HFFc6 (cell line): ENCODE measurements around the gene SSNA1. TPM values are rescaled to one million over a fixed set of nuclear protein-coding genes. Genes with fewer than 3 reads are reported as not detected.

Source experiments
- DNase-seq: peaks from one replicate; pipeline ENCODE4 v3.0.0-alpha.2; 2018
- H3K27ac Mint-ChIP-seq: 2 replicates; pipeline ENCODE4 v1.8.0; 2020; ENCODE audit warnings: mild to moderate bottlenecking, mixed read lengths
- H3K27me3 Mint-ChIP-seq: 2 replicates; pipeline ENCODE4 v1.8.0; 2021; ENCODE audit warnings: mild to moderate bottlenecking, moderate library complexity, mixed read lengths; ENCODE audit not compliant: insufficient read depth
- H3K36me3 Mint-ChIP-seq: 2 replicates; pipeline ENCODE4 v1.8.0; 2021; ENCODE audit warnings: low read depth, mixed read lengths
- H3K4me1 Mint-ChIP-seq: 2 replicates; pipeline ENCODE4 v1.8.0; 2020; ENCODE audit warnings: low read depth, mixed read lengths
- H3K4me3 Mint-ChIP-seq: 2 replicates; pipeline ENCODE4 v1.8.0; 2020; ENCODE audit warnings: mild to moderate bottlenecking, moderate library complexity, mixed read lengths
- H3K9me3 Mint-ChIP-seq: 2 replicates; pipeline ENCODE4 v1.8.0; 2020; ENCODE audit warnings: mild to moderate bottlenecking, mixed read lengths
- total RNA-seq, 6 experiments: library from RNA; stranded (reverse); fragmentation: NEBNext Ultra II Directional; extraction: Animal tissue kit (Norgen Biotek cat#: 25700); gene quantifications; 2 replicates in 1 of 6; 3 replicates in 5 of 6; pipeline ENCODE4 v1.2.3, GENCODE V29; 2021
- TF ChIP-seq, protein P1 (sequence below): fragments of 200-600 bp; sonication (generic); IDR thresholded peaks from 2 replicates; pipeline ENCODE4 v1.5.0; 2021; ENCODE audit warnings: antibody characterized with exemption, mild to moderate bottlenecking

Gene SSNA1
- total RNA-seq, 6 experiments from 2014 or later = 76.7 to 82.8 (median 82.1) TPM

DNA sequence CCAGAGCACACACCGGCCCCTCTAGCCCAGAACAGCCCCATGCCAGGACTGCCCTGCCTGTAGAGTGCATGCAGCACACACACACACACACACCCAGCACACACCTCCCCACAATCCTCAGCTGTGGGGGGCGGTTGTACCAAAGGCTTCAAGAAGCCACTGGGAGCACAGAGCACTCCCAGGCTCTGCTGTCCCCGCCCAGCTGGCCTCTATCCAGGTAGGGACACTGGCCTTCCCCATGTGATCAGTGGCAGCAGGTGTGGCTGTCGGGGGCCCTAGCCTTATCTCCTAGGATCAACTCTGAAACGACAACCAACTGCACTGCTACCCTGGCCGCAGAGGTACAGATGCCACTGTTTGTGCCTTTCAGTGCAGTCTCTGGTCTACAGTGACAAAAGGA, 2.1 kb upstream of the SSNA1 start:
- TF ChIP-seq, protein P1, sequence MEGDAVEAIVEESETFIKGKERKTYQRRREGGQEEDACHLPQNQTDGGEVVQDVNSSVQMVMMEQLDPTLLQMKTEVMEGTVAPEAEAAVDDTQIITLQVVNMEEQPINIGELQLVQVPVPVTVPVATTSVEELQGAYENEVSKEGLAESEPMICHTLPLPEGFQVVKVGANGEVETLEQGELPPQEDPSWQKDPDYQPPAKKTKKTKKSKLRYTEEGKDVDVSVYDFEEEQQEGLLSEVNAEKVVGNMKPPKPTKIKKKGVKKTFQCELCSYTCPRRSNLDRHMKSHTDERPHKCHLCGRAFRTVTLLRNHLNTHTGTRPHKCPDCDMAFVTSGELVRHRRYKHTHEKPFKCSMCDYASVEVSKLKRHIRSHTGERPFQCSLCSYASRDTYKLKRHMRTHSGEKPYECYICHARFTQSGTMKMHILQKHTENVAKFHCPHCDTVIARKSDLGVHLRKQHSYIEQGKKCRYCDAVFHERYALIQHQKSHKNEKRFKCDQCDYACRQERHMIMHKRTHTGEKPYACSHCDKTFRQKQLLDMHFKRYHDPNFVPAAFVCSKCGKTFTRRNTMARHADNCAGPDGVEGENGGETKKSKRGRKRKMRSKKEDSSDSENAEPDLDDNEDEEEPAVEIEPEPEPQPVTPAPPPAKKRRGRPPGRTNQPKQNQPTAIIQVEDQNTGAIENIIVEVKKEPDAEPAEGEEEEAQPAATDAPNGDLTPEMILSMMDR = no peak
- no peak for DNase-seq
- H3K36me3 Mint-ChIP-seq = peaks cover 4% of the 10 kb centered on the region
- no peaks in the 10 kb centered on the region for H3K9me3 Mint-ChIP-seq
- H3K27ac Mint-ChIP-seq = no peak overlapping the region
- peak overlapping the region; percentile 97 for H3K4me3 Mint-ChIP-seq
- H3K27me3 Mint-ChIP-seq = peaks cover 6% of the 10 kb centered on the region; the same call in 1 of the 2 replicates
- H3K4me1 Mint-ChIP-seq = peaks cover 32% of the 10 kb centered on the region

DNA sequence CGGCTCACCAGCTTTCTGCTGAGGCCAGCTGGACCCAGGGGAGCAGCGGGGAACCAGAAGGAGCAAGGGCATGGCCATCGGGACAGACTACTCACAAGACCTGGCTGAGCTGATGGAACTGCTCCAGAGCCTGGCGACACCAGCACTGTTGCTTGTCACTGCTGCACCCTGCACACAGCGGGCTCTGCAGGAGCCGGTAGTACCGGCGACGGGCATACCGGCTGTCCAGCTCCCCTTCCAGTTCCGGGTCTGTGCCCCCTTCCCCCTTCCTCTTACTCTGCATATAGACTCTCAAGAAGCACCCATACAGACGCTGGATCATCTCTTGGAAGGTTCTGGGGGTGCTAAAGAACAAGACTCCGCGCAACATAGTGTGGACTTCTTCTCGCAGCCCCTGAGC, 1.1 kb upstream of the SSNA1 start:
- peaks cover 32% of the 10 kb centered on the region for H3K4me1 Mint-ChIP-seq
- H3K4me3 Mint-ChIP-seq = peak overlapping the region; percentile 97
- H3K27me3 Mint-ChIP-seq = peaks cover 3% of the 10 kb centered on the region
- H3K9me3 Mint-ChIP-seq = no peaks in the 10 kb centered on the region
- TF ChIP-seq, protein P1 = no peak
- no peak for DNase-seq
- no peaks in the 10 kb centered on the region; the same call in none of the 2 replicates for H3K36me3 Mint-ChIP-seq
- H3K27ac Mint-ChIP-seq = peak overlapping the region; percentile 94

DNA sequence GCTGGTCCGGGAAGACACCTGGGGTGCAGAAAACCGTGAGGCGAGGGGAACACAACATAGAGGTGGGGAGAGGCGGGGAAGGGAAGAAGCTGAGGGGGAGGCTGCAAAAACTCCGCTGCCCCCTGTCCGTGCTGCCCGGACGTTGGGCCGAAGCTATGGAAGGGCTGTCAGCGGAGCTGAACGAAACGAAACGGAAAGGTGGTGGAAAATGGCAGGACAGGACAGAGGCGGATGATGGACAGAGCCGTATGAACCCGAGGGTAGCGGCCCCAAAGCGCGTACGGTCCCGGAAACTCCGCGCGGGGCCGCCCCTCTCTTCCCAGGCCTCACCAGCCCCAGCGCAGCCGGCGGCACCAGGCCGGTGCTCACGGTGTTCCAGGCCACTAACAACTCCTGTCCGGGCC, 388 bp upstream of the SSNA1 start:
- Mint-ChIP-seq H3K4me3 (peak overlapping the region; percentile 97), H3K27ac (peak overlapping the region; percentile 94), H3K9me3 (no peaks in the 10 kb centered on the region), H3K27me3 (peaks cover 3% of the 10 kb centered on the region), H3K36me3 (no peaks in the 10 kb centered on the region; the same call in none of the 2 replicates), H3K4me1 (peaks cover 32% of the 10 kb centered on the region)
- DNase-seq = no peak
- TF ChIP-seq, protein P1 = no peak

DNA sequence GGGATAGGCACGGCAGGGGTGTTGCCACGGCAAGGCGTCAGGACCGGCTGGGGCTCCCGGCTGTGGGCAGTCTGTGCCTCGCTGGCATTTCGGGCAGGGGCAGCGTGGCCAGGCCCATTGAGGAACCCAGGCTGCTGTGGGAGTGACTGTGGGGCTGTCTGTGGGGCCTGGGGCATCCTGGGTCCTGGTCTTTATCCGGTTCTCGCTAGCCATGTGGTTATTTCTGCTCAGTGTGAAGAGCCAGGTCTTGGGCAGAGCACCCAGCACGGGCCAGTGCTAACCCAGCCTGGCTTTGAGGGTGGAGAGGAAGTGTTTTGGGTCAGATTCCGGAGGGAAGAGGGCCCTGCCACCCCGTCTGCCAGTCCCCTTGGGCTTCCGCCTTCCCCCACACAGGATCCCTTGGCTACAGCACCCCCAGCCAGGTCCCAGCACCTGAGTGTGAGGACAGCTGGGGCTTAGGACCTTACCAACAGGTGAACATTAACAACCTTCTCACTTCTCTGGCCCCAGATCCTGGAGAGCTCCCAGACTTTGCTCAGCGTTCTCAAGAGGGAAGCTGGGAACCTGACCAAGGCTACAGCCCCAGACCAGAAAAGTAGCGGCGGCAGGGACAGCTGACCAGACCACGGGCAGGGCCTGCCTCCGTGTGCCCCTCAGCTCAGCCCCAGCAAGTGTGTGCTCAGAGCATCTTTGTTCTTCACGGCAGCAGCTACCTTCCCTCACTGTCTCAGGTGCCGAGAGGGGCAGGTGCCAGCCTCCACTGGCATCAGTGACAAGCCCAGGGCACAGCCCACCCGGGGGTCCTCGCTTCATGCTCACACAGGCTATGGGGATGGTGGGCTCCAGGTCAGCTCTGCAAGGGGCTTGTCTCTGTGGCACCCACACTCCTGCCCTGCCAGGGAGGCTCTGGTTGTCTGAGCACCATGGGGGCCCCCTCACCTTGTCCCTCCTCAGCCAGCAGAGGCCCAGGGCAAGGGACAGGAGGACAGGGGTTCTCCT, 1.1 kb downstream of the SSNA1 start:
- peak overlapping the region; percentile 94 for H3K27ac Mint-ChIP-seq
- no peak for DNase-seq
- H3K4me1 Mint-ChIP-seq = peaks cover 32% of the 10 kb centered on the region
- TF ChIP-seq, protein P1 = no peak; the same call in 1 of the 2 replicates
- peaks cover 1% of the 10 kb centered on the region for H3K27me3 Mint-ChIP-seq
- peak overlapping the region; percentile 97 for H3K4me3 Mint-ChIP-seq
- H3K9me3 Mint-ChIP-seq = no peaks in the 10 kb centered on the region
- H3K36me3 Mint-ChIP-seq = no peaks in the 10 kb centered on the region; the same call in none of the 2 replicates

DNA sequence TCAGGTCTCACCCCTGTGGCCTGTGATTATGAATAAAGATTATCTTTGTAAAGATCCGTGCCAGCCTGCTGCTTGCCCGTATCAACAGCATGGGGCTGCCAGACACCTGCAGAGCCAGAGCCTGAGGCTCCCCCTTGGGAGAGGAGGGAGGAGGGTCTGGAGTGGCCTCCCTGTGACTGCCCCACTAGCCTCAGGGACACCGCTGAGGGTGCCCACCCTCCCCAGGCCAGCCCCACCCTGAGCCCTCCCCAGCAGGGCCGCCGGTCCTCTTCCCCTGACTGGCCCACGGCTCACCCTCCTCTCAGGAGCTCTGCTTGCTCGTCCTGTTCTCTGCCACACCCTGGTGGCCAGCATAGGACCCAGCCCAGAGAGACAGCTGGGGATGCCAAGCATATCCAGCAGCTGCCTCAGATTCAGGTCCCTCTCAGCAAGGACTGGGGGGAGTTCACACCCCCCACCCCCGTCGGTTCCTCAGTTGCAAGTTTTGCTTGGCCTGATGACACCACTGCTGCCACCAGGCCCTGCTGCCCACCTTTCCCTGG, 1.9 kb downstream of the SSNA1 start:
- Mint-ChIP-seq H3K4me1 (peaks cover 32% of the 10 kb centered on the region), H3K27ac (peak overlapping the region; percentile 42; the same call in 1 of the 2 replicates), H3K4me3 (peak overlapping the region; percentile 97)

More for the DNA sequence above, 1.9 kb downstream of the SSNA1 start:
- TF ChIP-seq, protein P1 = peak; percentile 38
- H3K9me3 Mint-ChIP-seq = no peaks in the 10 kb centered on the region
- no peak for DNase-seq
- peaks cover 1% of the 10 kb centered on the region for H3K27me3 Mint-ChIP-seq
- H3K36me3 Mint-ChIP-seq = no peaks in the 10 kb centered on the region; the same call in none of the 2 replicates
